SH-SY5Y (cell line): ENCODE measurements around the gene BRPF1.

Experiments
- GATA2 ChIP-seq: IDR thresholded peaks from 2 replicates; pipeline ENCODE4 v1.6.1; 2011; ENCODE audit warnings: mild to moderate bottlenecking, low read depth, low read length
- GATA3 ChIP-seq: IDR thresholded peaks from 2 replicates; pipeline ENCODE4 v1.6.1; 2011; ENCODE audit warnings: low read depth, mild to moderate bottlenecking, low read length, moderate library complexity

GRCh38 chr3:9703240-9703639 is 28.3 kb upstream of the BRPF1 start:
- TF ChIP-seq GATA3 = no peak
- TF ChIP-seq GATA2 = no peak
